ENCODE data around the gene PTMS.

The PTMS gene

GRCh38 chr12:6758506-6759095 lies 7.6 kb upstream of the PTMS start:
- peak overlapping the region; percentile 6 for H3K27ac Mint-ChIP-seq
- intact Hi-C loops (cut with micrococcal nuclease): no loop called here
- no peak overlapping the region for H3K4me3 Mint-ChIP-seq
- no peaks in the 10 kb centered on the region for H3K36me3 Mint-ChIP-seq (ENCODE audit: low read depth)
- peaks cover 34% of the 10 kb centered on the region for H3K4me1 Mint-ChIP-seq (ENCODE audit: low read depth)
- H3K9me3 Mint-ChIP-seq: no peaks in the 10 kb centered on the region
- peaks cover 27% of the 10 kb centered on the region for H3K27me3 Mint-ChIP-seq

GRCh38 chr12:6759741-6760140 lies 6.4 kb upstream of the PTMS start:
- Mint-ChIP-seq H3K27ac (no peak overlapping the region), H3K9me3 (no peaks in the 10 kb centered on the region), H3K36me3 (ENCODE audit: low read depth) (no peaks in the 10 kb centered on the region), H3K4me1 (ENCODE audit: low read depth) (peaks cover 34% of the 10 kb centered on the region), H3K4me3 (no peak overlapping the region), H3K27me3 (peaks cover 36% of the 10 kb centered on the region)
- intact Hi-C loops (cut with micrococcal nuclease): no loop called here

GRCh38 chr12:6763380-6763779 lies 2.8 kb upstream of the PTMS start:
- intact Hi-C loops (cut with micrococcal nuclease): no loop called here
- Mint-ChIP-seq H3K4me3 (no peak overlapping the region), H3K4me1 (ENCODE audit: low read depth) (peaks cover 45% of the 10 kb centered on the region), H3K27me3 (peaks cover 47% of the 10 kb centered on the region), H3K27ac (no peak overlapping the region), H3K9me3 (no peaks in the 10 kb centered on the region), H3K36me3 (ENCODE audit: low read depth) (peaks cover 14% of the 10 kb centered on the region)

GRCh38 chr12:6764011-6764828 lies 1.9 kb upstream of the PTMS start:
- Mint-ChIP-seq H3K27ac (peak overlapping the region; percentile 16), H3K36me3 (ENCODE audit: low read depth) (peaks cover 15% of the 10 kb centered on the region), H3K9me3 (no peaks in the 10 kb centered on the region), H3K27me3 (peaks cover 52% of the 10 kb centered on the region), H3K4me3 (peak overlapping the region; percentile 57), H3K4me1 (ENCODE audit: low read depth) (peaks cover 48% of the 10 kb centered on the region)
- intact Hi-C loops (cut with micrococcal nuclease): loop anchor here (1.0 kb wide), 1 partner anchor 10 kb away; no protein-coding TSS in a partner anchor

- peaks cover 57% of the 10 kb centered on the region for H3K4me1 Mint-ChIP-seq (ENCODE audit: low read depth)
- no peaks in the 10 kb centered on the region for H3K9me3 Mint-ChIP-seq
- peak overlapping the region; percentile 16 for H3K27ac Mint-ChIP-seq
- intact Hi-C loops (cut with micrococcal nuclease): no loop called here
- H3K4me3 Mint-ChIP-seq: peak overlapping the region; percentile 14
- peaks cover 24% of the 10 kb centered on the region for H3K36me3 Mint-ChIP-seq (ENCODE audit: low read depth)
- peaks cover 53% of the 10 kb centered on the region for H3K27me3 Mint-ChIP-seq
Observed at GRCh38 chr12:6765048-6765633, 1.0 kb upstream of the PTMS start.

- Mint-ChIP-seq H3K27me3 (peaks cover 54% of the 10 kb centered on the region), H3K9me3 (no peaks in the 10 kb centered on the region), H3K4me3 (peak overlapping the region; percentile 89), H3K27ac (peak overlapping the region; percentile 87), H3K36me3 (ENCODE audit: low read depth) (peaks cover 35% of the 10 kb centered on the region), H3K4me1 (ENCODE audit: low read depth) (peaks cover 73% of the 10 kb centered on the region)
- intact Hi-C loops (cut with micrococcal nuclease): no loop called here
Observed at GRCh38 chr12:6766651-6767349, 637 bp downstream of the PTMS start.

- intact Hi-C loops (cut with micrococcal nuclease): no loop called here
- peaks cover 54% of the 10 kb centered on the region for H3K27me3 Mint-ChIP-seq
- H3K27ac Mint-ChIP-seq: peak overlapping the region; percentile 87
- peaks cover 82% of the 10 kb centered on the region for H3K4me1 Mint-ChIP-seq (ENCODE audit: low read depth)
- peaks cover 35% of the 10 kb centered on the region for H3K36me3 Mint-ChIP-seq (ENCODE audit: low read depth)
- peak overlapping the region; percentile 89 for H3K4me3 Mint-ChIP-seq
- no peaks in the 10 kb centered on the region for H3K9me3 Mint-ChIP-seq
Observed at GRCh38 chr12:6767353-6768319, 1.5 kb downstream of the PTMS start.

- intact Hi-C loops (cut with micrococcal nuclease): no loop called here
- Mint-ChIP-seq H3K4me1 (ENCODE audit: low read depth) (peaks cover 90% of the 10 kb centered on the region), H3K4me3 (peak overlapping the region; percentile 89)
Observed at GRCh38 chr12:6768437-6768914, 2.3 kb downstream of the PTMS start.

GRCh38 chr12:6768990-6769389 lies 2.8 kb downstream of the PTMS start:
- H3K27me3 Mint-ChIP-seq: peaks cover 66% of the 10 kb centered on the region
- intact Hi-C loops (cut with micrococcal nuclease): no loop called here
- H3K27ac Mint-ChIP-seq: peak overlapping the region; percentile 88
- H3K4me1 Mint-ChIP-seq (ENCODE audit: low read depth): peaks cover 90% of the 10 kb centered on the region
- peaks cover 35% of the 10 kb centered on the region for H3K36me3 Mint-ChIP-seq (ENCODE audit: low read depth)
- no peaks in the 10 kb centered on the region for H3K9me3 Mint-ChIP-seq
- no peak overlapping the region for H3K4me3 Mint-ChIP-seq

More at GRCh38 chr12:6768437-6768914, 2.3 kb downstream of the PTMS start:
- Mint-ChIP-seq H3K27me3 (peaks cover 63% of the 10 kb centered on the region), H3K36me3 (ENCODE audit: low read depth) (peaks cover 35% of the 10 kb centered on the region), H3K27ac (peak overlapping the region; percentile 88), H3K9me3 (no peaks in the 10 kb centered on the region)

- Mint-ChIP-seq H3K9me3 (no peaks in the 10 kb centered on the region), H3K36me3 (ENCODE audit: low read depth) (peaks cover 35% of the 10 kb centered on the region), H3K27ac (peak overlapping the region; percentile 88), H3K4me1 (ENCODE audit: low read depth) (peaks cover 90% of the 10 kb centered on the region), H3K27me3 (peaks cover 66% of the 10 kb centered on the region), H3K4me3 (peak overlapping the region; percentile 37)
- intact Hi-C loops (cut with micrococcal nuclease): no loop called here
Observed at GRCh38 chr12:6769666-6770065, 3.5 kb downstream of the PTMS start.

- Mint-ChIP-seq H3K9me3 (no peaks in the 10 kb centered on the region), H3K36me3 (ENCODE audit: low read depth) (peaks cover 35% of the 10 kb centered on the region), H3K4me3 (peak overlapping the region; percentile 37), H3K27ac (peak overlapping the region; percentile 88), H3K4me1 (ENCODE audit: low read depth) (peaks cover 90% of the 10 kb centered on the region), H3K27me3 (peaks cover 69% of the 10 kb centered on the region)
- intact Hi-C loops (cut with micrococcal nuclease): no loop called here
Observed at GRCh38 chr12:6770094-6770493, 3.9 kb downstream of the PTMS start.

GRCh38 chr12:6770600-6770999 lies 4.4 kb downstream of the PTMS start:
- Mint-ChIP-seq H3K36me3 (ENCODE audit: low read depth) (peaks cover 35% of the 10 kb centered on the region), H3K27me3 (peaks cover 70% of the 10 kb centered on the region), H3K27ac (peak overlapping the region; percentile 88), H3K9me3 (no peaks in the 10 kb centered on the region), H3K4me1 (ENCODE audit: low read depth) (peaks cover 84% of the 10 kb centered on the region), H3K4me3 (peak overlapping the region; percentile 60)
- intact Hi-C loops (cut with micrococcal nuclease): no loop called here

GRCh38 chr12:6771091-6771495 lies 4.9 kb downstream of the PTMS start:
- H3K27ac Mint-ChIP-seq: peak overlapping the region; percentile 88
- H3K9me3 Mint-ChIP-seq: no peaks in the 10 kb centered on the region
- peaks cover 74% of the 10 kb centered on the region for H3K27me3 Mint-ChIP-seq
- peak overlapping the region; percentile 60 for H3K4me3 Mint-ChIP-seq
- peaks cover 35% of the 10 kb centered on the region for H3K36me3 Mint-ChIP-seq (ENCODE audit: low read depth)
- intact Hi-C loops (cut with micrococcal nuclease): no loop called here
- peaks cover 80% of the 10 kb centered on the region for H3K4me1 Mint-ChIP-seq (ENCODE audit: low read depth)

Measured in dendritic cell treated with granulocyte-macrophage colony-stimulating factor and Interleukin-4, amounts not matched to agents 40 ng/mL and 50 ng/mL, for 4 days (primary cell).